Measurements from ENCODE around the gene HPCA. TPM values are rescaled to one million over a fixed set of nuclear protein-coding genes. Genes with fewer than 3 reads are reported as not detected.

Gene HPCA
- total and polyA plus RNA-seq, 2 experiments from 2014 or later: not detected

- WGBS, 2 experiments (ENCODE audit: low coverage in 1 of 2, low lambda C conversion rate in 2 of 2, missing lambda C conversion rate in 2 of 2): 93 to 98% methylated on average over 4 of the region's 4 CpGs
- H3K4me3 ChIP-seq: no peak overlapping the region
These were observed 22.9 kb upstream of the HPCA start for GRCh38 chr1:32863218-32863880.

GRCh38 chr1:32863881-32864245, 22.4 kb upstream of the HPCA start:
- Histone ChIP-seq H3F3A (ENCODE audit: insufficient read depth) (no peaks in the 10 kb centered on the region), H3K9me3 (ENCODE audit: low read depth) (no peaks in the 10 kb centered on the region), H3K27me3 (replicated peaks; ENCODE audit: insufficient read depth) (no peaks in the 10 kb centered on the region), H3K27ac (no peak overlapping the region), H3K4me3 (no peak overlapping the region), H3K9me2 (ENCODE audit: insufficient read depth) (no peaks in the 10 kb centered on the region), H4K20me1 (ENCODE audit: insufficient read depth) (no peaks in the 10 kb centered on the region), H2AFZ (no peak overlapping the region), H3K36me3 (ENCODE audit: low read depth) (no peaks in the 10 kb centered on the region; the same call in 1 of the 2 replicates), H3K9ac (no peak overlapping the region), H3K4me2 (ENCODE audit: unreplicated experiment) (no peak overlapping the region), H3K79me2 (ENCODE audit: insufficient read depth) (no peaks in the 10 kb centered on the region), H3K4me1 (ENCODE audit: insufficient read depth) (peaks cover 6% of the 10 kb centered on the region; the same call in 1 of the 2 replicates)
- WGBS, 2 experiments (ENCODE audit: low coverage in 1 of 2, low lambda C conversion rate in 2 of 2, missing lambda C conversion rate in 2 of 2): 96 to 100% methylated on average over 1 of the region's 1 CpG
- in situ Hi-C loops (cut with MboI): no loop called here
- DNase-seq: no peak
- TF ChIP-seq EZH2 (IDR thresholded peaks at IDR 0.05; ENCODE audit: insufficient read depth, poor library complexity, severe bottlenecking): no peak
- no peak for TF ChIP-seq EZH2phosphoT487 (IDR thresholded peaks at IDR 0.05; ENCODE audit: insufficient read depth, low read depth)

More at GRCh38 chr1:32863218-32863880, 22.9 kb upstream of the HPCA start:
- no peaks in the 10 kb centered on the region for H3K9me2 ChIP-seq (ENCODE audit: insufficient read depth)
- in situ Hi-C loops (cut with MboI): no loop called here
- H3K79me2 ChIP-seq (ENCODE audit: insufficient read depth): no peaks in the 10 kb centered on the region
- TF ChIP-seq EZH2phosphoT487 (IDR thresholded peaks at IDR 0.05; ENCODE audit: insufficient read depth, low read depth): no peak
- no peak for TF ChIP-seq EZH2 (IDR thresholded peaks at IDR 0.05; ENCODE audit: insufficient read depth, poor library complexity, severe bottlenecking)
- H3K27ac ChIP-seq: no peak overlapping the region
- no peak overlapping the region for H3K4me2 ChIP-seq (ENCODE audit: unreplicated experiment)
- no peak overlapping the region for H2AFZ ChIP-seq
- H3K27me3 ChIP-seq (replicated peaks; ENCODE audit: insufficient read depth): no peaks in the 10 kb centered on the region
- DNase-seq: no peak
- no peaks in the 10 kb centered on the region; the same call in 1 of the 2 replicates for H3K36me3 ChIP-seq (ENCODE audit: low read depth)
- no peaks in the 10 kb centered on the region for H4K20me1 ChIP-seq (ENCODE audit: insufficient read depth)
- H3K4me1 ChIP-seq (ENCODE audit: insufficient read depth): peaks cover 6% of the 10 kb centered on the region; the same call in 1 of the 2 replicates
- H3K9me3 ChIP-seq (ENCODE audit: low read depth): no peaks in the 10 kb centered on the region
- H3K9ac ChIP-seq: no peak overlapping the region
- no peaks in the 10 kb centered on the region for H3F3A ChIP-seq (ENCODE audit: insufficient read depth)

GRCh38 chr1:32864375-32865019, 21.8 kb upstream of the HPCA start:
- H3K27ac ChIP-seq: no peak overlapping the region
- 96 to 100% methylated on average over 8 of the region's 8 CpGs for WGBS, 2 experiments (ENCODE audit: low coverage in 1 of 2, low lambda C conversion rate in 2 of 2, missing lambda C conversion rate in 2 of 2)
- no peaks in the 10 kb centered on the region for H3K9me2 ChIP-seq (ENCODE audit: insufficient read depth)
- H4K20me1 ChIP-seq (ENCODE audit: insufficient read depth): no peaks in the 10 kb centered on the region
- no peaks in the 10 kb centered on the region; the same call in 1 of the 2 replicates for H3K36me3 ChIP-seq (ENCODE audit: low read depth)
- no peak overlapping the region for H3K4me3 ChIP-seq
- peaks cover 6% of the 10 kb centered on the region; the same call in 1 of the 2 replicates for H3K4me1 ChIP-seq (ENCODE audit: insufficient read depth)
- in situ Hi-C loops (cut with MboI): no loop called here
- H3K9ac ChIP-seq: no peak overlapping the region
- H3K4me2 ChIP-seq (ENCODE audit: unreplicated experiment): no peak overlapping the region
- H3K27me3 ChIP-seq (replicated peaks; ENCODE audit: insufficient read depth): no peaks in the 10 kb centered on the region
- H3K79me2 ChIP-seq (ENCODE audit: insufficient read depth): no peaks in the 10 kb centered on the region
- H3F3A ChIP-seq (ENCODE audit: insufficient read depth): no peaks in the 10 kb centered on the region
- DNase-seq: no peak
- H2AFZ ChIP-seq: no peak overlapping the region
- TF ChIP-seq EZH2 (IDR thresholded peaks at IDR 0.05; ENCODE audit: insufficient read depth, poor library complexity, severe bottlenecking) (no peak), EZH2phosphoT487 (IDR thresholded peaks at IDR 0.05; ENCODE audit: insufficient read depth, low read depth) (no peak)
- no peaks in the 10 kb centered on the region for H3K9me3 ChIP-seq (ENCODE audit: low read depth)

GRCh38 chr1:32865639-32866405, 20.5 kb upstream of the HPCA start:
- Histone ChIP-seq H3K27ac (no peak overlapping the region), H3K9me3 (ENCODE audit: low read depth) (no peaks in the 10 kb centered on the region), H4K20me1 (ENCODE audit: insufficient read depth) (no peaks in the 10 kb centered on the region), H2AFZ (no peak overlapping the region), H3K4me3 (no peak overlapping the region), H3K36me3 (ENCODE audit: low read depth) (no peaks in the 10 kb centered on the region), H3F3A (ENCODE audit: insufficient read depth) (no peaks in the 10 kb centered on the region), H3K9ac (no peak overlapping the region), H3K9me2 (ENCODE audit: insufficient read depth) (no peaks in the 10 kb centered on the region), H3K4me2 (ENCODE audit: unreplicated experiment) (no peak overlapping the region), H3K4me1 (ENCODE audit: insufficient read depth) (peaks cover 6% of the 10 kb centered on the region; the same call in 1 of the 2 replicates), H3K27me3 (replicated peaks; ENCODE audit: insufficient read depth) (no peaks in the 10 kb centered on the region), H3K79me2 (ENCODE audit: insufficient read depth) (no peaks in the 10 kb centered on the region)
- TF ChIP-seq EZH2 (IDR thresholded peaks at IDR 0.05; ENCODE audit: insufficient read depth, poor library complexity, severe bottlenecking) (no peak), EZH2phosphoT487 (IDR thresholded peaks at IDR 0.05; ENCODE audit: insufficient read depth, low read depth) (no peak)
- no peak for DNase-seq
- in situ Hi-C loops (cut with MboI): no loop called here
- 93 to 94% methylated on average over 3 of the region's 3 CpGs for WGBS, 2 experiments (ENCODE audit: low coverage in 1 of 2, low lambda C conversion rate in 2 of 2, missing lambda C conversion rate in 2 of 2)

All from GM23248 (cell line).